Hippocampal formation (tissue), 2 donors: ENCODE measurements around the gene RNU1-2.
A peak's percentile ranks its signal among the peaks of the same experiment; 100 is the strongest.
"Not testable (repeated sequence)": the region's sequence is repeated elsewhere in the genome, so short reads cannot be mapped to it uniquely, and the experiment has no call there.

Source experiments
- DNase-seq, 2 donors: peaks; one replicate each; lab custom pipeline; 2025; lab: John Stamatoyannopoulos, UW

The RNU1-2 gene

GRCh38 chr1:16925635-16926490 is 30.1 kb downstream of the RNU1-2 start:
- DNase-seq: no peak

DNA sequence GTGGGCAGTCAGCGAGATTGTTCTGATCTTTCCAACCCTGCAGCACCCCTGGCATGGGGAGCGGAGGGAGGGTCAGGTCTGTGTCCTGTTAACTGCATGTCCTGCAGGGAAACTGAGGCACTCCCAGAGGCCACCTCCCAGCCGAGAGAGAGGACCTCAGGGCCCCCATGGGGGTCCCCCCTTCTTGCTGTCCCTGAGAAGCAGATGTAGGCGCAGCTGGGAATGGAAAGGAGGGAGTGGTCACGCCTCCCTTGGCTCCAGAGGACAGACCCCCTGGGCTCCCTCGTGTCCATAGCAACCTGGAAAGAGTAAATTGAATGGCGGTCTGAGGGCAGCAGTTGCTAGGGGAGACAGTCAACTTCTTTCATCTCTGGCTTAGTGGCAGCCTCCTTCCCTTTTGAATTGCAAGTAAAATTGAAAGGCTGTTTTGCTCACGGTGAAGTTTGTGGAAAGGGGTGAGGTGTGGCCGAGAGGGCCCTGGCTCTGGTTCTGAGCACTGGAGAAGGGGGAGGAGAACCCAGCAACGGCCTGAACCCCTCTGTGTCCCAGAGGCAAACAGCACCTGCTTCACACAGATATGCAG is 30.8 kb downstream of the RNU1-2 start:
- peak; percentile 39 to 80 for DNase-seq

DNA sequence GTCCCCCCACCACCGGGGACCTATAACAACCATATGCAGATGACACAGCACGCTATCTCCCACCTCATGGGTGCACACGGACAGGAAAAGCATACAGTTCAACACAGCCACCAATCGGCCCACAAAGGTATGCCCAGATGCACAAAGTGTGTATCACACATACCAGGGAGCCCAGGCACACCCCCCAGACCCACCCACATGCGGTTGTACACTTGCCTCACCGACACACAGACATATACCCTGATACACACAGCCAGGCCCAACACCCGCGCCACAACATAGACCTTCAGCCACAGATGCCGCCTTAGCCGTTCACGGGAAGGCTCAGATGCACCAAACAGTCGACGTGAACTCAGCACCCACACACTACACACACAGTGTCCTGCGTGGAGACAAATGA is 31.5 kb downstream of the RNU1-2 start:
- no peak for DNase-seq

DNA sequence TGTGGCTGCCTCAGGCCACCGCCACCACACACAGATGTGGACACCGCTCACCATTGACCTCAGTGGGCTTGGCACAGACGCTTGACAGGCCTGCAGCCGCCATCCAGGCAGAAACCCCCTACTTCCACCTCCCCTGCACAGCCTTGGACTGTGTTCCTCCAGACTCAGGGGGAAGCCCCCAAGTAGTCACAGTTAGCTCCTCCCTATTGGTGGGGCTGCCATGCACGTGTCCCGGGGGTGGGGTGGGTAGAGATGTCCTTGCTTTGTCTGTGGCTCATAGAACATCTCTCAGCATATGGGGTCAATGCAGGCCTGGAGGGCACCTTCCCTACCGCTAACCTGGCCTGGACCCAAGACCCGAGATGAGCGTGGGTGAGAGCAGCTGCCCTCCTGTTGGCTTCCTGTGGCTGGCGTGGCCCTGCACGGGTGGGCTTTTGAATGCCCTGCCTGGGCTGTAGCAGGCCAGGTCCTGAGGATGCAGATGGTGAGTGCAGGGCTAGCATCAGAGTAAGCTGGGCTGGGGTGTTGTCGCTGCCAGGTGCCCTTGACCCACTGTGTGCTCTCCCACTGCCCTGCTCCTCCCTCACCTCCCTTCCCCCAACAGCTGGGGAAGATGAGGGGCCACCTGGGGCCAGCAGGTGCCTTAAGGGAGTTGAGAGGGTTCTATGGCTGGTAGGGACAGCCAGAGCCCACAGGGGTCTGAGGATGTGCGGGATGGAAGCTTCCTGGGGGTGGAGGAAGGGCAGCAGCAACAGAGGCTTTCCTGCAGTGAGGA is 32.1 kb downstream of the RNU1-2 start:
- DNase-seq: no peak

GRCh38 chr1:16929146-16930041 is 33.6 kb downstream of the RNU1-2 start:
- DNase-seq: not testable (repeated sequence)

DNA sequence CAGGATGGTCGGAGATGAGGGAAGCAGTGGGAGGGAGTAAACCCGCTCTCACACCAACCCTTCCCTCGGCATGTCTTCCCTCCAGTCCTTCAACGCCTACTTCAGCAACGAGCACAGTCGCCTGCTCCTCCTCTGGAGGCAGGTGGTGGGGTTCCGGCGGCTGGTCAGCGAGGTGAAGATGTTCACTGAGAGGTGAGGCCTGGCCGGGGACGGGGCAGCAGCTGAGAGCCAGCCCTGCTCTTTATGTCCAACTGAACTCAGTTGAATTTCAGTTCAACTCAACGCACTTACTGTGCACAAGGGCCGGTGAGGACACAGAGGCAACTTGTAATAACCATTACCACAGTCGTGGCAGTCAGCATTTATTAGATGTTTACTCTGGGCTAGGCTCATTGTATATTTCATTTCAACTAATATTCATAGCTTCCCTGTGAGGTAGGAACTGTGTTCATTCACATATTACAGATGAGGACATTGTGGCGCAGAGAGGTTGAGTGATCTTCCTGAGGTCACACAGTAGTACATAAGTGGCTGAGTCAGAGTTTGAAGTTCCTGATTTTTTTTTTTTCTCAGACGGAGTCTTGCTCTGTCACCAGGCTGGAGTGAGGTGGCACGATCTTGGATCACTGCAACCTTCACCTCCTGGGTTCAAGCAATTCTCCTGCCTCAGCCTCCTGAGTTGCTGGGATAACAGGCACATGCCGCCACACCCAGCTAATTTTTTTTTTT is 35.6 kb downstream of the RNU1-2 start:
- not testable (repeated sequence) for DNase-seq

DNA sequence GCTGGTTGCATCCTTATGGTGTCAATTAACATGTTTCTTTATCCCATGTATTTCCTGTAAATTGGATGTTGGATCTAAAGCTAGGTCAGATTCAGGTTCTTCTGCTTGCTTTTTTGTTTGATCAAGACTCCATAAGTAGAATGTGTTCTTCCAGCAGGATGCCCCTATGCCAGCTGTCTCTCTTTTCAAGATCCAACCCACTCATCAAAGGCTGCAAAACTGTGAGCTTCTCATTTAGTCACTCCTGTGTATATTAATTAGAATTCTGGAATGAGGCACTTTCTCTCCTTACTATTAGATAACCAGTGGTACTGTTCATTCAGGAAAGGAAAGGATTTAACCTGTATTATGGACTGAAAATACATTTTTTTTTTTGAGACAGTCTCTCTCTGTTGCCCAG is 38.2 kb downstream of the RNU1-2 start:
- DNase-seq: not testable (repeated sequence)

DNA sequence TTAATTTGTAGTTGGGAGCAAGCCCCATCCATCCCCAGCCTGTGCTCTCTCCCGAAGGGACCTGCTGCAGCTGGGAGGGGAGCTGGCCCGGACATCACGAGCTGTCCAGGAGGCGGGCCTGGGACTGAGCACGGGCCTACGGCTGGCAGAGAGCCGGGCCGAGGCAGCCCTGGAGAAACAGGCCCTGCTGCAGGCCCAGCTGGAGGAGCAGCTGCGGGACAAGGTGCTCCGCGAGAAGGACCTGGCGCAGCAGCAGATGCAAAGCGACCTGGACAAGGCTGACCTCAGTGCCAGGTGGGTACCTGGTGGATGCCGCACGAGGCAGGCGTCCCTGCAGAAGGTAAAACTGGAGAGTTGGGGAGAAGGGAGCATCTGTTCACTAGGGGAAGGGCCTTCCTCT is 40.8 kb downstream of the RNU1-2 start:
- not testable (repeated sequence) for DNase-seq

GRCh38 chr1:16938351-16939321 is 42.9 kb downstream of the RNU1-2 start:
- no peak for DNase-seq

- not testable (repeated sequence) for DNase-seq
These were observed 43.8 kb downstream of the RNU1-2 start for GRCh38 chr1:16939386-16940180.

- DNase-seq: no peak
These were observed 48.3 kb downstream of the RNU1-2 start for GRCh38 chr1:16944038-16944437.

GRCh38 chr1:16945512-16945911 is 49.7 kb downstream of the RNU1-2 start:
- DNase-seq: not testable (repeated sequence)
